ENCODE results near the gene USP16. TPM values are rescaled to one million over a fixed set of nuclear protein-coding genes. Genes with fewer than 3 reads are reported as not detected.
"Not testable (repeated sequence)": the region's sequence is repeated elsewhere in the genome, so short reads cannot be mapped to it uniquely, and the experiment has no call there.

USP16 gene
- total RNA-seq, 8 experiments from 2014 or later, result 21.4 to 41.0 (median 32.7) TPM

- H3K27ac ChIP-seq; H3K4me1 ChIP-seq (replicated peaks in 1 of 2); H3K4me3 ChIP-seq: not testable (repeated sequence)
- in situ Hi-C loops (cut with MboI; ENCODE audit: low pct_unique_long_range_greater_than_20kb in 2 of 9, low sequenced_read_pairs in 9 of 9, unreplicated experiment in 9 of 9), result loop anchor here in 3 of 9 experiments (25.0 kb wide), 2 partner anchors 260 to 2010 kb away; no protein-coding TSS in a partner anchor
- WGBS, 10 experiments, result 40 to 100% (median 75%) methylated on average over 1 to 8 of the region's 50 CpGs; no CpG with 5 or more reads in 5 of the 10 experiments
- ATAC-seq (replicated peaks in 6 of 8), result peak in 1 of 8 experiments; percentile 5
Measured at GRCh38 chr21:29076731-29077640, 52.5 kb downstream of the USP16 start.

- H3K4me3 ChIP-seq, result no peak overlapping the region
- peak in 1 of 8 experiments; percentile 3 for ATAC-seq (replicated peaks in 6 of 8)
- peaks cover 0 to 7% of the 10 kb centered on the region in 2 donors for H3K4me1 ChIP-seq (replicated peaks in 1 of 2)
- WGBS, 10 experiments, result 43 to 100% (median 85%) methylated on average over 2 to 6 of the region's 6 CpGs; no CpG with 5 or more reads in 1 of the 10 experiments
- H3K27ac ChIP-seq, result no peak overlapping the region
- in situ Hi-C loops (cut with MboI; ENCODE audit: low pct_unique_long_range_greater_than_20kb in 2 of 9, low sequenced_read_pairs in 9 of 9, unreplicated experiment in 9 of 9), result loop anchor here in 3 of 9 experiments (25.0 kb wide), 2 partner anchors 260 to 2010 kb away; no protein-coding TSS in a partner anchor
Measured at GRCh38 chr21:29077651-29078090, 53.2 kb downstream of the USP16 start.

DNA sequence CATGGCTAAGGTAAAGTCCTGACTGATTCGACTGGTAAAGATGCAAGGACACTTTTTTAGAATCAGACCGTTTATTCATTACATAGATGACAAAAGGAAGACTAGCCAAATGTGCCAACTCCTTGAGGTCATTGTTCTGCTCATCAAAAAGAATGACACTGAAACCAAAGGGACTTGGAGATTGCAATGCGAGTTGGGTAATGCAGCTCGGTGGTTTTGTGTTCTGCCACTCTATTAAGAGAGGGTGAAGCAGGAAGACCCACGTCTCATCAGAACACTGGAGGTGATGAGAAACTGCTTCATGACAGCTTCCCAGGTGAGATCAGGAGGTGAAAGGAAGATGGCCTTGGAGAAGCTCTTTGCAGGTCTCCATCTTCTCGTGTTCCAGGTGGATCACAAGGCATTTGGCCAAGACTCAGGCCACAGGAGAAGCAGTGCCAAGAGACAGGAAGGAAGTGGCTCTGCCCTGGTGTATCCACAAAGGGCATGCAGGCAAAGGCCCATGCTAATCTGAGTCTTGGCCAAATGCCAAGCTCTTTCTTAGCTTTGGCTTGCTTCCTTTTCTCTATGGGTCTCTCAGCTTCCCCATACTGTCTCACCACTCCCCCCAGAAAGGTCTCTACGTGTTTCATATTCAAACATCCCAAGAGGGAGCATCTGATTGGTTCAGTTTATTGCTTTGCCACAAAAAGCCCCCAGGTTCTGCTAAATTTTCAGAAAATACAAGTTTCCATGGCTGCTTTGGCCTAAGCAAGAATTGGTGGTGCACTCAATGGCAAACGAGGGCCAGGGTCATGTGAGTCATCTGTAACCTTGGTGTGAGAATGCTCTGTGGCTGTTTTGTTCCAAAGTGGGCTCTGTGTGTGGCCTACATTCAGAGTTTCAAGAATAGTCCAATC is 54.6 kb downstream of the USP16 start:
- WGBS, 10 experiments, result 43 to 100% (median 67%) methylated on average over 1 to 6 of the region's 8 CpGs; no CpG with 5 or more reads in 1 of the 10 experiments
- H3K4me3 ChIP-seq, result no peak overlapping the region
- in situ Hi-C loops (cut with MboI; ENCODE audit: low pct_unique_long_range_greater_than_20kb in 2 of 9, low sequenced_read_pairs in 9 of 9, unreplicated experiment in 9 of 9), result loop anchor here in 3 of 9 experiments (25.0 kb wide), 2 partner anchors 258 to 2008 kb away; no protein-coding TSS in a partner anchor
- no peak overlapping the region for H3K27ac ChIP-seq
- ATAC-seq (replicated peaks in 6 of 8), result peak in 3 of 8 experiments; percentile 35 to 72 (median 47)
- H3K4me1 ChIP-seq (replicated peaks in 1 of 2), result peaks cover 1 to 7% of the 10 kb centered on the region in 2 donors

DNA sequence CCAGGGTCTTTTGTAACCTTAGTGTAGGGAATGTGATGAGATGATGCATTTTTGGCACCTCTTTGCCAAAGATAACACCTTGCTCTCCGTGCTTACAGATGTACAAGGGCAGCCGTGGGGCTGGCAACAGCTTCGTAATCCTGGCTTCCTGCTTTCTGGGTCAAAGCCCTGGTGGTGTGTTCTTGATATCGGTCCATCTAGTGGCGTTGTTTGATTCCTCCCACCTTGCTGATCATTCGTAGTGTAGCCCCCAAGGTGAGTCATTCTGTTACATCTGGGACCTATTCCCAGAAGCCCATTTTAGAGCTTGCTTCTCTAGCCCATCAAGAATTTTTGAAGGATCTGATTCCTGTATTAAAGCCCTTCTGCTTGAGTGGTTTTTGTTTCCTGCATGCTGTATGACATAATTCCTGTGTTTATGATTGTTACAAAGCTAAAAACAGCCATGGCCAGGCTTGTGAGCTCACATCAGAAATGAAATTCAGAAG is 56.0 kb downstream of the USP16 start:
- H3K4me1 ChIP-seq (replicated peaks in 1 of 2), result peaks cover 3 to 7% of the 10 kb centered on the region in 2 donors
- H3K27ac ChIP-seq, result no peak overlapping the region
- H3K4me3 ChIP-seq, result no peak overlapping the region
- peak in 5 of 8 experiments; percentile 16 to 36 (median 21) for ATAC-seq (replicated peaks in 6 of 8)
- in situ Hi-C loops (cut with MboI; ENCODE audit: low pct_unique_long_range_greater_than_20kb in 2 of 9, low sequenced_read_pairs in 9 of 9, unreplicated experiment in 9 of 9), result loop anchor here in 4 of 9 experiments (10.0 to 25.0 kb wide), 3 partner anchors 257 to 2007 kb away; no protein-coding TSS in a partner anchor
- WGBS, 10 experiments, result 78 to 94% (median 84%) methylated on average over 1 to 6 of the region's 6 CpGs; no CpG with 5 or more reads in 4 of the 10 experiments

GRCh38 chr21:29082046-29082815 is 57.8 kb downstream of the USP16 start:
- no peak overlapping the region for H3K27ac ChIP-seq
- 67 to 100% (median 97%) methylated on average over 1 to 3 of the region's 3 CpGs; no CpG with 5 or more reads in 4 of the 10 experiments for WGBS, 10 experiments
- no peak for ATAC-seq (replicated peaks in 6 of 8)
- in situ Hi-C loops (cut with MboI; ENCODE audit: low pct_unique_long_range_greater_than_20kb in 2 of 9, low sequenced_read_pairs in 9 of 9, unreplicated experiment in 9 of 9), result loop anchor here in 4 of 9 experiments (10.0 to 25.0 kb wide), 3 partner anchors 255 to 2005 kb away; no protein-coding TSS in a partner anchor
- H3K4me1 ChIP-seq (replicated peaks in 1 of 2), result peaks cover 3 to 7% of the 10 kb centered on the region in 2 donors
- H3K4me3 ChIP-seq, result no peak overlapping the region

- peaks cover 3 to 7% of the 10 kb centered on the region in 2 donors for H3K4me1 ChIP-seq (replicated peaks in 1 of 2)
- in situ Hi-C loops (cut with MboI; ENCODE audit: low pct_unique_long_range_greater_than_20kb in 2 of 9, low sequenced_read_pairs in 9 of 9, unreplicated experiment in 9 of 9), result loop anchor here in 4 of 9 experiments (10.0 to 25.0 kb wide), 3 partner anchors 254 to 2004 kb away; no protein-coding TSS in a partner anchor
- 69 to 100% (median 86%) methylated on average over 2 to 3 of the region's 3 CpGs; no CpG with 5 or more reads in 1 of the 10 experiments for WGBS, 10 experiments
Measured at GRCh38 chr21:29083306-29083705, 58.8 kb downstream of the USP16 start.

DNA sequence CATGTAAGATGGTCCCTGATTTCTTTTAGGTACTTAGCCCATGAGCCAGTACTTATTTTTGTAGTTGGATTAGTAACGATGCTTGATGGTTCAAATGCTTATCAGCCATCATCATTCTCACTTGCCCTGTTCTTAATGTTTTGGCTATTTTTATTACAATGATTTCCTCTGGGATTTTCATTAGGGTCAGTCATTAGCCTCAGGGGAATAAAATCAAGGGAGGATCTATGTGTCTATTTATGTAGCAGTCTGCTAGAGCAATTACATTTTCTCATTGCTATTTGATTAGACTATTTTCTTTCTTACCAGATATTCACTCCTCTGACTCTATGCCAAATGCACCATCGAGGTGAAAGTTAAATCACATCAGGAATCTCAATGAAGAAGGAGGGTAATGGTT is 59.9 kb downstream of the USP16 start:
- H3K27ac ChIP-seq, result no peak overlapping the region
- in situ Hi-C loops (cut with MboI; ENCODE audit: low pct_unique_long_range_greater_than_20kb in 2 of 9, low sequenced_read_pairs in 9 of 9, unreplicated experiment in 9 of 9), result loop anchor here in 4 of 9 experiments (10.0 to 25.0 kb wide), 3 partner anchors 253 to 2003 kb away; no protein-coding TSS in a partner anchor
- peaks cover 2 to 3% of the 10 kb centered on the region in 2 donors for H3K4me1 ChIP-seq (replicated peaks in 1 of 2)
- no peak overlapping the region for H3K4me3 ChIP-seq
- ATAC-seq (replicated peaks in 6 of 8), result no peak
- WGBS, 10 experiments, result 33 to 95% (median 76%) methylated on average over 1 to 2 of the region's 2 CpGs; no CpG with 5 or more reads in 2 of the 10 experiments

More at GRCh38 chr21:29083306-29083705, 58.8 kb downstream of the USP16 start:
- ATAC-seq (replicated peaks in 6 of 8), result no peak
- Histone ChIP-seq H3K4me3 (no peak overlapping the region), H3K27ac (no peak overlapping the region)

DNA sequence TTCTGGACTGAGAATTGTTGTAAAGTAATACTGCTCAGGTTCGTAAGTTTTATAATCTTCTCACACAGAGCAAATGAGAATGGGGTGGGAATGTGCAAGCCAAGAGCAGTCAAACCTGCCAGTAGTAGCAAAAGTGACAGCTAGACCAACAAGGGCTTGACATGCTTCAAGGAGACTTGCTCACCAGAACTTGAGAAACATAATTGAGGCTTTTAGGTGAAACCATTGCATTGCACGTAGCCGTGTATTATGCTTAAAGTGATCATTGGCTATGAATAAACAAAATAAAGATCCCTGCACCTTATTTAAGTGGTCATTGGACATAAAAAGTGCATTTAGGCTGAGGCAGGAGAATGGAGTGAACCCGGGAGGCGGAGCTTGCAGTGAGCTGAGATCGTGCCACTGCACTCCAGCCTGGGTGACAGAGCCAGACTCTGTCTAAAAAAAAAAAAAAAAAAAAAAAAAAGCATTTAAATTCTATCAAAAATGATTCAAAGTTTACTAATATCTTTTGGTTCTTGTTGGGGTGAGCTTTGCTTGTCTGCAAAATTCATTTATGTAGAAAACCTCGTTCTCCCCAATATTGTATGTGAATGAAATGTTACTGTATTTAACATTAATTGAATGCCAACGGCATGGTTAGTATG is 60.8 kb downstream of the USP16 start:
- no peak overlapping the region for H3K27ac ChIP-seq
- H3K4me3 ChIP-seq, result no peak overlapping the region
- in situ Hi-C loops (cut with MboI; ENCODE audit: low pct_unique_long_range_greater_than_20kb in 2 of 9, low sequenced_read_pairs in 9 of 9, unreplicated experiment in 9 of 9), result loop anchor here in 4 of 9 experiments (10.0 to 25.0 kb wide), 3 partner anchors 252 to 2002 kb away; no protein-coding TSS in a partner anchor
- H3K4me1 ChIP-seq (replicated peaks in 1 of 2), result peaks cover 0 to 3% of the 10 kb centered on the region in 2 donors
- no peak for ATAC-seq (replicated peaks in 6 of 8)
- 65 to 100% (median 88%) methylated on average over 2 to 8 of the region's 8 CpGs for WGBS, 10 experiments

- ATAC-seq (replicated peaks in 6 of 8), result peak in 1 of 8 experiments; percentile 12
- Histone ChIP-seq H3K27ac (no peak overlapping the region), H3K4me1 (replicated peaks in 1 of 2) (no peaks in the 10 kb centered on the region), H3K4me3 (no peak overlapping the region)
- in situ Hi-C loops (cut with MboI; ENCODE audit: low pct_unique_long_range_greater_than_20kb in 2 of 9, low sequenced_read_pairs in 9 of 9, unreplicated experiment in 9 of 9), result loop anchor here in 4 of 9 experiments (10.0 to 25.0 kb wide), 3 partner anchors 246 to 1996 kb away; no protein-coding TSS in a partner anchor
- 11 to 100% (median 75%) methylated on average over 1 of the region's 1 CpG; no CpG with 5 or more reads in 1 of the 10 experiments for WGBS, 10 experiments
Measured at GRCh38 chr21:29091033-29091432, 66.6 kb downstream of the USP16 start.

DNA sequence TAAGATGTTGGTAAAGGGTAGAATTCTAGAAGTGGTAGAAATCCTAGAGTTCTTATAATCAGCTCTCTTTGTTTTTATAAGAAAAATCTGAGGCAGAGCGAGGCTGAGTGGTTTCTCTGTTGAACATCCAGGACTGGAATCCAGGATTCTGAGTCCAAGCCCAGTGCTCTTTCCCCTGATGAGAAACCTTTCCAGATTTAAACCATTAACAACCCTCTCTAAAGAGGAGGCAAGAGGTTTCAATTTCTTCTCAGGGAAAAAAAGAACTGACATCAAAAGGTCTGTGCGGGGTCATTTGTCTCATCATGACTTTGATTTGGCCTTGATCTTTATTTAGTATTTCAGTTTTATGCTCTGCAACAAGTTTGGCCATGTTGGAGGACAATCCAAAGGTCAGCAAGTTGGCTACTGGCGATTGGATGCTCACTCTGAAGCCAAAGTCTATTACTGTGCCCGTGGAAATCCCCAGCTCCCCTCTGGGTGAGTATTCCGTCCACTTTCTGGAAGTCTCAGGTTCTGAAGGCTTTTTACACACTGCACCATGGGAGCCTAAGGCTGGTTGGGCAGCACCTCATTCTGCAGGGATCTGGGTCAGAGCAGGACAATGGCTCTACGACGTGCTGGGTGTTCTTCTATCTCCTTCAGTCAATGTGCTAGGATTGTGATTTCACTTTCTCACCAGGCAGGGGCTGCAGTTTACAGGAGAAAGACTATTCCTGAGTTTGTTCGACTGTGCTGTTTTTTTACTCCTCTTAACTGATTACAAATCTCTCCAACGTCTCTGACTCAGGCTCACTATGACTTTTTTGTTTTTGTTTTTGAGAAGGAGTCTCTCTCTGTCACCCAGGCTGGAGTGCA is 67.9 kb downstream of the USP16 start:
- in situ Hi-C loops (cut with MboI; ENCODE audit: low pct_unique_long_range_greater_than_20kb in 2 of 9, low sequenced_read_pairs in 9 of 9, unreplicated experiment in 9 of 9), result loop anchor here in 4 of 9 experiments (10.0 to 25.0 kb wide), 3 partner anchors 245 to 1995 kb away; no protein-coding TSS in a partner anchor
- peak in 1 of 8 experiments; percentile 35 for ATAC-seq (replicated peaks in 6 of 8)
- Histone ChIP-seq H3K4me3 (no peak overlapping the region), H3K27ac (no peak overlapping the region), H3K4me1 (replicated peaks in 1 of 2) (no peaks in the 10 kb centered on the region)
- 23 to 100% (median 83%) methylated on average over 1 to 7 of the region's 9 CpGs for WGBS, 10 experiments

All from motor neuron (in vitro differentiated cells).